Neural cell (in vitro differentiated cells): Measurements from ENCODE around the gene TTC9B. TPM values are rescaled to one million over a fixed set of nuclear protein-coding genes. Genes with fewer than 3 reads are reported as not detected.

Source experiments
- H2AFZ ChIP-seq: fragments of 200-600, 300-800 bp; sonication (generic), shearing (Covaris generic); 2 replicates; pipeline ENCODE4 v1.6.0; 2014; ENCODE audit warnings: low read depth, mild to moderate bottlenecking, antibody characterized with exemption, low read length, moderate library complexity
- H3F3A ChIP-seq: fragments of 200-600 bp; shearing (Covaris generic); 2 replicates; pipeline ENCODE4 v1.6.1; 2016; ENCODE audit warnings: mild to moderate bottlenecking, moderate library complexity, mixed read lengths, antibody characterized with exemption, low read length; ENCODE audit not compliant: insufficient read depth, poor library complexity, severe bottlenecking
- H3K27ac ChIP-seq: fragments of 200-600, 300-800 bp; sonication (generic), shearing (Covaris generic); 2 replicates; pipeline ENCODE4 v1.5.1; 2014; ENCODE audit warnings: mild to moderate bottlenecking, low read length, moderate library complexity
- H3K27me3 ChIP-seq: fragments of 300-800, 200-600 bp; sonication (generic), shearing (Covaris generic); 2 replicates; pipeline ENCODE4 v1.6.0; 2014; ENCODE audit warnings: mild to moderate bottlenecking, low read depth, low read length, moderate library complexity; ENCODE audit not compliant: insufficient read depth
- H3K36me3 ChIP-seq: fragments of 300-800, 200-600 bp; sonication (generic), shearing (Covaris generic); 2 replicates; pipeline ENCODE4 v1.5.1; 2014; ENCODE audit warnings: mild to moderate bottlenecking, antibody characterized with exemption, low read length, moderate library complexity; ENCODE audit not compliant: insufficient read depth
- H3K4me2 ChIP-seq: fragments of 300-800, 200-600 bp; sonication (generic), shearing (Covaris generic); 2 replicates; pipeline ENCODE4 v1.6.0; 2014; ENCODE audit warnings: mild to moderate bottlenecking, low read length
- H3K4me3 ChIP-seq: fragments of 300-800, 200-600 bp; sonication (generic), shearing (Covaris generic); 2 replicates; pipeline ENCODE4 v1.5.1; 2014; ENCODE audit warnings: mild to moderate bottlenecking, low read length, moderate library complexity
- H3K79me2 ChIP-seq: fragments of 200-600 bp; shearing (Covaris generic); replicated peaks from 2 replicates; pipeline ENCODE4 v1.6.0; 2014; ENCODE audit warnings: mild to moderate bottlenecking, low read length, moderate library complexity; ENCODE audit not compliant: insufficient read depth
- H3K9ac ChIP-seq: fragments of 300-800, 200-600 bp; sonication (generic), shearing (Covaris generic); 2 replicates; pipeline ENCODE4 v1.6.1; 2016; ENCODE audit warnings: mild to moderate bottlenecking, low read length, mixed read lengths
- H3K9me2 ChIP-seq: fragments of 200-600 bp; shearing (Covaris generic); 2 replicates; pipeline ENCODE4 v1.6.1; 2016; ENCODE audit warnings: mild to moderate bottlenecking, low read length, mixed read lengths; ENCODE audit not compliant: insufficient read depth
- H3K9me3 ChIP-seq: fragments of 200-600, 300-800 bp; sonication (generic), shearing (Covaris generic); 2 replicates; pipeline ENCODE4 v1.6.1; 2016; ENCODE audit warnings: mild to moderate bottlenecking, mixed run types, low read length, moderate library complexity, mixed read lengths
- H4K20me1 ChIP-seq: fragments of 200-600 bp; shearing (Covaris generic); 2 replicates; pipeline ENCODE4 v1.6.1; 2016; ENCODE audit warnings: mild to moderate bottlenecking, mixed run types; ENCODE audit not compliant: insufficient read depth
- CTCF ChIP-seq: fragments of 450-650 bp; IDR thresholded peaks from 2 replicates; pipeline ENCODE4 v1.5.1; 2014; ENCODE audit warnings: antibody characterized with exemption, mild to moderate bottlenecking, moderate library complexity; ENCODE audit not compliant: poor library complexity, severe bottlenecking
- EP300 ChIP-seq: fragments of 450-650 bp; conservative IDR thresholded peaks from 2 replicates; pipeline ENCODE4 v1.6.1; 2014; ENCODE audit warnings: antibody characterized with exemption, mild to moderate bottlenecking, moderate library complexity; ENCODE audit not compliant: poor library complexity, severe bottlenecking
- EZH2 ChIP-seq: fragments of 200-600, 300-800 bp; shearing (Covaris generic), sonication (generic); IDR thresholded peaks from 2 replicates; pipeline ENCODE4 v1.6.1; 2014; ENCODE audit warnings: antibody characterized with exemption, low read length, borderline replicate concordance, mild to moderate bottlenecking; ENCODE audit not compliant: insufficient read depth, poor library complexity, severe bottlenecking
- MXI1 ChIP-seq: fragments of 450-650 bp; conservative IDR thresholded peaks from 2 replicates; pipeline ENCODE4 v1.6.1; 2014; ENCODE audit warnings: antibody characterized with exemption, mild to moderate bottlenecking; ENCODE audit not compliant: poor library complexity, severe bottlenecking
- POLR2AphosphoS5 ChIP-seq: IDR thresholded peaks from 2 replicates; pipeline ENCODE4 v1.6.1; 2012
- RAD21 ChIP-seq: fragments of 450-650 bp; conservative IDR thresholded peaks from 2 replicates; pipeline ENCODE4 v1.6.1; 2014; ENCODE audit warnings: antibody characterized with exemption, mild to moderate bottlenecking, moderate library complexity
- SMC3 ChIP-seq: fragments of 450-650 bp; conservative IDR thresholded peaks from 2 replicates; pipeline ENCODE4 v1.6.1; 2014; ENCODE audit warnings: antibody characterized with exemption, mild to moderate bottlenecking, moderate library complexity; ENCODE audit not compliant: poor library complexity
- TAF1 ChIP-seq: IDR thresholded peaks from 2 replicates; pipeline ENCODE4 v1.6.1; 2012; ENCODE audit warnings: low read depth
- polyA plus RNA-seq: library from polyadenylated mRNA; depleted of rRNA; stranded (reverse); fragments of >200 nt; gene quantifications from 2 replicates; pipeline ENCODE4 v1.2.3, GENCODE V29; 2014
- TF ChIP-seq, protein P1 (sequence below): IDR thresholded peaks from 2 replicates; pipeline ENCODE4 v1.6.1; 2012; ENCODE audit warnings: borderline replicate concordance

TTC9B gene
- polyA plus RNA-seq, 1 donor from 2014 or later, result 111 TPM

GRCh38 chr19:40178756-40179155, 39.4 kb downstream of the TTC9B start:
- Histone ChIP-seq H3K4me2 (no peak overlapping the region), H2AFZ (no peak overlapping the region), H3K79me2 (no peaks in the 10 kb centered on the region), H3K36me3 (no peaks in the 10 kb centered on the region), H3F3A (no peaks in the 10 kb centered on the region), H3K4me3 (no peak overlapping the region), H3K27me3 (no peaks in the 10 kb centered on the region), H3K9me2 (no peaks in the 10 kb centered on the region), H4K20me1 (no peaks in the 10 kb centered on the region), H3K9me3 (no peaks in the 10 kb centered on the region), H3K9ac (no peak overlapping the region), H3K27ac (no peak overlapping the region)
- TF ChIP-seq RAD21 (no peak), SMC3 (no peak), MXI1 (no peak), EZH2 (no peak), TAF1 (no peak), CTCF (no peak), POLR2AphosphoS5 (no peak), EP300 (no peak)
- TF ChIP-seq, protein P1, sequence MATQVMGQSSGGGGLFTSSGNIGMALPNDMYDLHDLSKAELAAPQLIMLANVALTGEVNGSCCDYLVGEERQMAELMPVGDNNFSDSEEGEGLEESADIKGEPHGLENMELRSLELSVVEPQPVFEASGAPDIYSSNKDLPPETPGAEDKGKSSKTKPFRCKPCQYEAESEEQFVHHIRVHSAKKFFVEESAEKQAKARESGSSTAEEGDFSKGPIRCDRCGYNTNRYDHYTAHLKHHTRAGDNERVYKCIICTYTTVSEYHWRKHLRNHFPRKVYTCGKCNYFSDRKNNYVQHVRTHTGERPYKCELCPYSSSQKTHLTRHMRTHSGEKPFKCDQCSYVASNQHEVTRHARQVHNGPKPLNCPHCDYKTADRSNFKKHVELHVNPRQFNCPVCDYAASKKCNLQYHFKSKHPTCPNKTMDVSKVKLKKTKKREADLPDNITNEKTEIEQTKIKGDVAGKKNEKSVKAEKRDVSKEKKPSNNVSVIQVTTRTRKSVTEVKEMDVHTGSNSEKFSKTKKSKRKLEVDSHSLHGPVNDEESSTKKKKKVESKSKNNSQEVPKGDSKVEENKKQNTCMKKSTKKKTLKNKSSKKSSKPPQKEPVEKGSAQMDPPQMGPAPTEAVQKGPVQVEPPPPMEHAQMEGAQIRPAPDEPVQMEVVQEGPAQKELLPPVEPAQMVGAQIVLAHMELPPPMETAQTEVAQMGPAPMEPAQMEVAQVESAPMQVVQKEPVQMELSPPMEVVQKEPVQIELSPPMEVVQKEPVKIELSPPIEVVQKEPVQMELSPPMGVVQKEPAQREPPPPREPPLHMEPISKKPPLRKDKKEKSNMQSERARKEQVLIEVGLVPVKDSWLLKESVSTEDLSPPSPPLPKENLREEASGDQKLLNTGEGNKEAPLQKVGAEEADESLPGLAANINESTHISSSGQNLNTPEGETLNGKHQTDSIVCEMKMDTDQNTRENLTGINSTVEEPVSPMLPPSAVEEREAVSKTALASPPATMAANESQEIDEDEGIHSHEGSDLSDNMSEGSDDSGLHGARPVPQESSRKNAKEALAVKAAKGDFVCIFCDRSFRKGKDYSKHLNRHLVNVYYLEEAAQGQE, result no peak

GRCh38 chr19:40177286-40178070, 40.7 kb downstream of the TTC9B start:
- Histone ChIP-seq H3K4me3 (no peak overlapping the region), H3K9me2 (no peaks in the 10 kb centered on the region), H3K36me3 (no peaks in the 10 kb centered on the region), H3K79me2 (no peaks in the 10 kb centered on the region), H3K9me3 (no peaks in the 10 kb centered on the region), H3K27ac (no peak overlapping the region), H4K20me1 (no peaks in the 10 kb centered on the region), H3K27me3 (no peaks in the 10 kb centered on the region), H2AFZ (no peak overlapping the region), H3K4me2 (no peak overlapping the region), H3K9ac (no peak overlapping the region), H3F3A (no peaks in the 10 kb centered on the region)
- no peak for TF ChIP-seq EZH2
- no peak for TF ChIP-seq EP300
- no peak for TF ChIP-seq POLR2AphosphoS5
- no peak for TF ChIP-seq MXI1
- no peak for TF ChIP-seq RAD21
- TF ChIP-seq, protein P1, result no peak
- TF ChIP-seq CTCF, result no peak
- no peak for TF ChIP-seq TAF1
- TF ChIP-seq SMC3, result no peak
